Lung (tissue), 12 donors: ENCODE results near the gene UST. TPM values are rescaled to one million over a fixed set of nuclear protein-coding genes. Genes with fewer than 3 reads are reported as not detected.

Experiments
- ATAC-seq: fragments of 200-7000 bp; cut with Tn5 transposase; one replicate; pipeline ENCODE4 v1.9.1; 2020; ENCODE audit warnings: moderate number of reproducible peaks; ENCODE audit not compliant: insufficient read depth, low FRiP score
- DNase-seq, 3 donors: peaks; one replicate each; pipeline ENCODE4 v3.0.0-alpha.2; 2013 to 2017
- H3K27ac ChIP-seq, 2 donors: one replicate each; pipeline ENCODE4 v1.5.1; 2013; ENCODE audit warnings: mild to moderate bottlenecking in 2 of 2, moderate library complexity in 2 of 2, control low read depth in 1 of 2, inconsistent platforms in 1 of 2, low read depth in 1 of 2, low read length in 1 of 2
- H3K27me3 ChIP-seq, 3 donors: one replicate each; pipeline ENCODE4 v1.5.1; 2013; ENCODE audit warnings: low read length in 2 of 3; ENCODE audit not compliant: control insufficient read depth in 3 of 3, insufficient read depth in 3 of 3
- H3K36me3 ChIP-seq, 4 donors: one replicate each; pipeline ENCODE4 v1.5.1; 2013; ENCODE audit warnings: low read length in 4 of 4, mild to moderate bottlenecking in 1 of 4, moderate library complexity in 1 of 4; ENCODE audit not compliant: control insufficient read depth in 4 of 4, insufficient read depth in 4 of 4
- H3K4me1 ChIP-seq, 5 donors: one replicate each; pipeline ENCODE4 v1.5.1; 2013; ENCODE audit warnings: low read length in 5 of 5, mild to moderate bottlenecking in 2 of 5, moderate library complexity in 1 of 5; ENCODE audit not compliant: control insufficient read depth in 5 of 5, insufficient read depth in 5 of 5
- H3K4me3 ChIP-seq: one replicate; pipeline ENCODE4 v1.5.1; 2013; ENCODE audit warnings: mild to moderate bottlenecking, control low read depth, moderate library complexity
- H3K9ac ChIP-seq, 2 donors: one replicate each; pipeline ENCODE4 v1.5.1; 2013; ENCODE audit warnings: low read length in 2 of 2, control low read depth in 1 of 2; ENCODE audit not compliant: insufficient read depth in 1 of 2
- H3K9me3 ChIP-seq, 4 donors: one replicate each; pipeline ENCODE4 v1.5.1; 2013; ENCODE audit warnings: low read length in 3 of 4, mild to moderate bottlenecking in 1 of 4, moderate library complexity in 1 of 4; ENCODE audit not compliant: control insufficient read depth in 4 of 4, insufficient read depth in 3 of 4
- WGBS, 2 donors: extraction: QIAGEN DNeasy Blood & Tissue Kit; methylation state at CpG; one replicate each; pipeline ENCODE4 v1.1.7; 2013; 5-methylcytosine and 5-hydroxymethylcytosine counted together
- polyA plus RNA-seq, 2 donors: library from polyadenylated mRNA; stranded (reverse); fragments of 200-250 nt; gene quantifications; one replicate each; pipeline ENCODE4 v1.2.1, GENCODE V29; 2013
- total RNA-seq, 2 donors: library from RNA; depleted of rRNA in 1 of 2; stranded (reverse); fragments of >200 nt in 1 of 2; gene quantifications; one replicate each; pipeline ENCODE4 v1.2.1, GENCODE V29; 2014 to 2021
- TF ChIP-seq, protein P1 (sequence below): IDR thresholded peaks from 2 replicates; pipeline ENCODE4 v1.5.1; 2012; ENCODE audit warnings: mild to moderate bottlenecking; ENCODE audit errors: control extremely low read depth, extremely low read depth
- donor health status: control.
- donor health status: control.
- donor health status: Bipolar disorder and iron deficiency.
- donor health status: healthy.
- donor health status: DM: yes; HTN: yes; CAD: no.

UST gene
- total and polyA plus RNA-seq, 4 donors, result 4.5 to 24.0 (median 7.1) TPM

DNA sequence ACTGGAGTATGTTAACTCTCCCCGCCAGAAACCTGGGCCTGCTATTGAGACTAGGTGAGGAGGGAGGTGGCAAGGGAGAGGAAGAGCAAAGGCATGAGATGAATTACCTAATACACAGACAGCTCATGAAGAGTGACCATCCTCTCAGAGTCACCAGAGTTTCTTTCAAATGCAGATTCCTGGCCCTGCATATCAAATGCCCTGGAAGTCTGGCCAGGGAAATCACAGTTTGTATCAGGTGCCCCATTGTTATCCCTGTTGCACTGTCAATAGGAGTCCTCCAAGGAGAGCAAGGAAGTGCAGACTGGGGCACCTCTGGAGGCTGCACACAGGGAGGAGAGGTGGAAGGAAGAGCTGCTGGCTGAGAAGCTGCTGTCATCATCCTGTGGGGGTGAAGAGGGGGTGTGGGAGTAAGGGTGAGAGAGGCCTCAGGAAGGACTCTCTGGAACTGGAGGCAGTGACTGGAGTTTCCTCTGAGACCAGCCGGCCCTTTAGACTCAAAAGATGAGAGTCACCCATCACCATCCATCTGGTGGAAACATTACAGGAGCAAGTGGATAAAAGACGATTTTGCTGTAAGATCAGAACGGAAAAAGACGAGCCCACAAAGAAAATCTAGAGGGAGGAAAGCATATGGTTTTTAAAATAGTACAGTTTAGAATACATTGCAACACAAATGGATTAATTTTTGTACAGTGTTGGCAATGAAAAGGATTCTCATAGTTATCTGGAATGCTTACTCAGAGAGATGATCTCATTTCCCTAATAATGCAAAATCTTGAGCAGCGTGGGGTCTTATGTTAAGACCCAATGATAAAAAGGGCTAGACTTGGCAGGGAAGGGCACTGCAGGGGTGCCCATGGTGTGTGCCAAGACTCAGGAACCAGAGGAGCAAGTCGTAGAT, 268.1 kb downstream of the UST start:
- Histone ChIP-seq H3K27ac (no peak overlapping the region), H3K9ac (no peak overlapping the region), H3K9me3 (no peaks in the 10 kb centered on the region), H3K27me3 (no peaks in the 10 kb centered on the region), H3K4me3 (no peak overlapping the region), H3K4me1 (peaks cover 0 to 14% (median 4%) of the 10 kb centered on the region in 5 donors), H3K36me3 (no peaks in the 10 kb centered on the region)
- WGBS, 2 donors, result 63 to 70% methylated on average over 7 of the region's 7 CpGs
- TF ChIP-seq, protein P1, sequence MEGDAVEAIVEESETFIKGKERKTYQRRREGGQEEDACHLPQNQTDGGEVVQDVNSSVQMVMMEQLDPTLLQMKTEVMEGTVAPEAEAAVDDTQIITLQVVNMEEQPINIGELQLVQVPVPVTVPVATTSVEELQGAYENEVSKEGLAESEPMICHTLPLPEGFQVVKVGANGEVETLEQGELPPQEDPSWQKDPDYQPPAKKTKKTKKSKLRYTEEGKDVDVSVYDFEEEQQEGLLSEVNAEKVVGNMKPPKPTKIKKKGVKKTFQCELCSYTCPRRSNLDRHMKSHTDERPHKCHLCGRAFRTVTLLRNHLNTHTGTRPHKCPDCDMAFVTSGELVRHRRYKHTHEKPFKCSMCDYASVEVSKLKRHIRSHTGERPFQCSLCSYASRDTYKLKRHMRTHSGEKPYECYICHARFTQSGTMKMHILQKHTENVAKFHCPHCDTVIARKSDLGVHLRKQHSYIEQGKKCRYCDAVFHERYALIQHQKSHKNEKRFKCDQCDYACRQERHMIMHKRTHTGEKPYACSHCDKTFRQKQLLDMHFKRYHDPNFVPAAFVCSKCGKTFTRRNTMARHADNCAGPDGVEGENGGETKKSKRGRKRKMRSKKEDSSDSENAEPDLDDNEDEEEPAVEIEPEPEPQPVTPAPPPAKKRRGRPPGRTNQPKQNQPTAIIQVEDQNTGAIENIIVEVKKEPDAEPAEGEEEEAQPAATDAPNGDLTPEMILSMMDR, result no peak
- no peak for ATAC-seq
- DNase-seq, result peak in 2 of 3 donors; percentile 76 to 82

DNA sequence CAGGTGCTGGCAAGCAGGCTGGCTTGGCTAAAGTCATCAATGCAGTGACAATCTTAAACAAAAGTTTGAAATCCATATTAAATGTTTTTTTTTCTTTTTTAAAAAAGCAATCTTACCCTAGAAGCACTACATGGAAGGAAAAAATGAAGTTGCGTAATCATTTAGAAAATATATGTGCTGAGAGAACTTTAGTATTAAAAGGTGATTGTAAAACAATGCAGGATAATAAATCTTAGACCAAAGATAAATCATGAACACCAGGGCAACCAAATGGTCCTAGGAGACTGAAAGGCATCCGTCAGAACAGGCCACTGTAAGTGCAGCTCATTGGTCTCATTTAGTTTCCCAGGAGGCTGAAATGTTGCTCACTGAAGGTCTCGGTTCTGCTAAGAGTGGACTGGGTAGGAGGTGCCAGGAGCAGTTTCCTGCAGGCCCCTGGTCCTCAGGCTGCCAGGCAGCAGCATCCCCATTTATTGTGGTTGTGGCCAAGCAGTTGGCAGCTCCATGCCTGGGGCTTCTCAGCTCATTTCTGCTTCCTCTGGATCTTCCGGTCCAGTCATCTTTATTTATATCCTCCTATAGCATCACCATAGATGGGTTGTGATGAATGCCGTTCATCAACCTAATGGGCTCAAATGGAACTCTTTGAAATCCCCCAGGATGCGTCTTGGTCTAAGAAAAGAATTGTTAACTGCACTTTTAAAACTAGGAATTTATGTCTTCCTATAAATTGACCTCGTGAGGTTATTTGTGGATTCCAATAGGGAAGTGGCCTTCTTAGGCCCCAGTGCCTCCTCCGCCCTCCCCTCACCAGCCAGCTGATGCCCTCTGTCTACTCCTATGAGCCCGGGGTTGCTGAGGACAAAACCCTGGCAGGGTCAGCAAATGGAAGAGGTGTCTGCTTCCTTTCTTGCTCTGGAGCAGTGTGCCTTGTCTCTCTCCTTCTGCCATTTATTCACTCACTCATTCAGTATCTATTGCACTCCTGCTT, 269.0 kb downstream of the UST start:
- no peak for ATAC-seq
- no peaks in the 10 kb centered on the region for H3K27me3 ChIP-seq
- DNase-seq, result no peak
- no peak overlapping the region for H3K4me3 ChIP-seq
- no peaks in the 10 kb centered on the region for H3K9me3 ChIP-seq
- no peaks in the 10 kb centered on the region for H3K36me3 ChIP-seq
- H3K4me1 ChIP-seq, result peaks cover 0 to 14% (median 4%) of the 10 kb centered on the region in 5 donors
- no peak overlapping the region for H3K27ac ChIP-seq
- H3K9ac ChIP-seq, result no peak overlapping the region
- TF ChIP-seq, protein P1, result no peak
- 68 to 73% methylated on average over 9 of the region's 9 CpGs for whole genome bisulfite sequencing, 2 donors

DNA sequence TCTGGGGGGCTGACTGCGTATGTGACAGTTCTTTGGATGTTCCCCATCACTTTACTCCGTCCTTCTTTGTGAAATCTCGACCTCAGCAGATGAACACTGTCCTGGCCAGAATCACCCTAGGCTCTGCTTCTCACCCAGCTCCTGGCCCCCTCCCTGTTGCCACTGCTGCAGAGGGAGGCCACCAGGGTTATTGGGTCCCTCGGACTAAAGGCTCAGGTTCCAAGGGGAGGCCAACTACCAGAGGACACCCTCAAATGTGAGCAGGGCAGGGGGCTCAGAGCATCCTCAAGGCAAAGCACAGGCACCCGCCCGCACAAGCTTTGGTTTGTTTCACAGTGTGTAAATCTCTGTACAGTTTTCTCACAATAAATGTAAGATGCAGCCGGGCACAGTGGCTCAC, 269.9 kb downstream of the UST start:
- Histone ChIP-seq H3K36me3 (peaks cover 0 to 5% (median 0%) of the 10 kb centered on the region in 4 donors), H3K27ac (no peak overlapping the region), H3K4me1 (peaks cover 0 to 14% (median 4%) of the 10 kb centered on the region in 5 donors), H3K9me3 (no peaks in the 10 kb centered on the region), H3K9ac (no peak overlapping the region), H3K27me3 (no peaks in the 10 kb centered on the region), H3K4me3 (no peak overlapping the region)
- ATAC-seq (no peak), DNase-seq (no peak)
- TF ChIP-seq, protein P1, result no peak
- WGBS, 2 donors, result 91 to 95% methylated on average over 7 of the region's 7 CpGs
